Measurements from ENCODE around the gene ANXA10. TPM values are rescaled to one million over a fixed set of nuclear protein-coding genes. Genes with fewer than 3 reads are reported as not detected.

The ANXA10 gene
- total RNA-seq, 2 experiments from 2014 or later: not detected

- Histone ChIP-seq H3K36me3 (ENCODE audit: insufficient read depth, low read length) (no peaks in the 10 kb centered on the region), H3K4me1 (ENCODE audit: insufficient read depth, low read length, poor library complexity, severe bottlenecking) (no peaks in the 10 kb centered on the region), H3K4me2 (ENCODE audit: low read length) (no peak overlapping the region), H3K27ac (ENCODE audit: low read depth, low read length, poor library complexity, severe bottlenecking) (no peak overlapping the region), H3K9me2 (ENCODE audit: insufficient read depth, low read length) (no peaks in the 10 kb centered on the region), H2AFZ (ENCODE audit: low read length) (no peak overlapping the region), H3K9me3 (ENCODE audit: low read length) (no peaks in the 10 kb centered on the region), H3K4me3 (ENCODE audit: low read depth, low read length, poor library complexity, severe bottlenecking) (no peak overlapping the region), H4K20me1 (ENCODE audit: insufficient read depth, low read length) (no peaks in the 10 kb centered on the region), H3K79me2 (ENCODE audit: insufficient read depth, low read depth, low read length) (no peaks in the 10 kb centered on the region)
- DNase-seq (ENCODE audit: low spot score): no peak
- ChIA-PET CTCF (ENCODE audit: unreplicated experiment) (no interaction called here), POLR2A (no interaction called here)
- no TSS peak for BruUV-seq (replicated peaks)
- no peak for TF ChIP-seq CTCF (conservative IDR thresholded peaks at IDR 0.05; ENCODE audit: low read length)
- TF ChIP-seq EZH2phosphoT487 (IDR thresholded peaks at IDR 0.05; ENCODE audit: borderline replicate concordance, low read depth, low read length): no peak
- intact Hi-C loops (cut with micrococcal nuclease; ENCODE audit: unreplicated experiment): no loop called here
Measured at GRCh38 chr4:168164045-168164444, 71.7 kb downstream of the ANXA10 start.

- BruUV-seq (replicated peaks): no TSS peak
- H3K4me1 ChIP-seq (ENCODE audit: insufficient read depth, low read length, poor library complexity, severe bottlenecking): no peaks in the 10 kb centered on the region
- CTCF ChIA-PET (ENCODE audit: unreplicated experiment): no interaction called here
- H2AFZ ChIP-seq (ENCODE audit: low read length): no peak overlapping the region
- no peak overlapping the region for H3K4me3 ChIP-seq (ENCODE audit: low read depth, low read length, poor library complexity, severe bottlenecking)
- intact Hi-C loops (cut with micrococcal nuclease; ENCODE audit: unreplicated experiment): no loop called here
- H4K20me1 ChIP-seq (ENCODE audit: insufficient read depth, low read length): no peaks in the 10 kb centered on the region
- no peaks in the 10 kb centered on the region for H3K9me2 ChIP-seq (ENCODE audit: insufficient read depth, low read length)
- DNase-seq (ENCODE audit: low spot score): no peak
- no peaks in the 10 kb centered on the region for H3K36me3 ChIP-seq (ENCODE audit: insufficient read depth, low read length)
- H3K9me3 ChIP-seq (ENCODE audit: low read length): no peaks in the 10 kb centered on the region
- H3K4me2 ChIP-seq (ENCODE audit: low read length): no peak overlapping the region
- TF ChIP-seq EZH2phosphoT487 (IDR thresholded peaks at IDR 0.05; ENCODE audit: borderline replicate concordance, low read depth, low read length): no peak
- TF ChIP-seq CTCF (conservative IDR thresholded peaks at IDR 0.05; ENCODE audit: low read length): no peak
- POLR2A ChIA-PET: no interaction called here
- H3K27ac ChIP-seq (ENCODE audit: low read depth, low read length, poor library complexity, severe bottlenecking): no peak overlapping the region
- H3K79me2 ChIP-seq (ENCODE audit: insufficient read depth, low read depth, low read length): no peaks in the 10 kb centered on the region
Measured at GRCh38 chr4:168164915-168165548, 72.7 kb downstream of the ANXA10 start.

GRCh38 chr4:168167714-168168284, 75.5 kb downstream of the ANXA10 start:
- intact Hi-C loops (cut with micrococcal nuclease; ENCODE audit: unreplicated experiment): loop anchor here (1.0 kb wide), 1 partner anchor 21 kb away; no protein-coding TSS in a partner anchor
- POLR2A ChIA-PET: no interaction called here
- Histone ChIP-seq H3K4me1 (ENCODE audit: insufficient read depth, low read length, poor library complexity, severe bottlenecking) (no peaks in the 10 kb centered on the region), H3K36me3 (ENCODE audit: insufficient read depth, low read length) (no peaks in the 10 kb centered on the region), H3K4me2 (ENCODE audit: low read length) (no peak overlapping the region), H3K79me2 (ENCODE audit: insufficient read depth, low read depth, low read length) (no peaks in the 10 kb centered on the region), H3K9me2 (ENCODE audit: insufficient read depth, low read length) (no peaks in the 10 kb centered on the region), H4K20me1 (ENCODE audit: insufficient read depth, low read length) (no peaks in the 10 kb centered on the region), H3K9me3 (ENCODE audit: low read length) (no peaks in the 10 kb centered on the region), H3K4me3 (ENCODE audit: low read depth, low read length, poor library complexity, severe bottlenecking) (no peak overlapping the region), H2AFZ (ENCODE audit: low read length) (no peak overlapping the region), H3K27ac (ENCODE audit: low read depth, low read length, poor library complexity, severe bottlenecking) (no peak overlapping the region)
- DNase-seq (ENCODE audit: low spot score): no peak
- CTCF ChIA-PET (ENCODE audit: unreplicated experiment): no interaction called here
- TF ChIP-seq EZH2phosphoT487 (IDR thresholded peaks at IDR 0.05; ENCODE audit: borderline replicate concordance, low read depth, low read length) (no peak), CTCF (conservative IDR thresholded peaks at IDR 0.05; ENCODE audit: low read length) (no peak)
- no TSS peak for BruUV-seq (replicated peaks)

Data from OCI-LY7 (cell line).